BJ (cell line): ENCODE results near the gene SCART1. TPM values are rescaled to one million over a fixed set of nuclear protein-coding genes. Genes with fewer than 3 reads are reported as not detected.

Experiments used
- CTCF ChIA-PET: fragments of 350-600 bp; formaldehyde crosslinking; extraction: SDS; loops from one replicate; lab custom pipeline; 2021; ENCODE audit warnings: antibody characterized with exemption, inconsistent platforms; lab: Yijun Ruan, JAX
- POLR2A ChIA-PET: fragments of 300-600 bp; sonication (Branson Sonifier 250); formaldehyde crosslinking; extraction: SDS; loops from one replicate; lab custom pipeline; 2021; ENCODE audit warnings: antibody characterized with exemption; lab: Charles Lee
- DNase-seq: peaks from one replicate; pipeline ENCODE4 v3.0.0-alpha.2; 2011; ENCODE audit warnings: low read depth
- H3K27me3 ChIP-seq: 2 replicates; pipeline ENCODE4 v1.6.0; 2011; ENCODE audit warnings: low read length; ENCODE audit not compliant: control insufficient read depth, insufficient read depth
- H3K36me3 ChIP-seq: 2 replicates; pipeline ENCODE4 v1.5.1; 2011; ENCODE audit warnings: low read length; ENCODE audit not compliant: control insufficient read depth, insufficient read depth
- H3K4me3 ChIP-seq: 2 replicates; pipeline ENCODE4 v1.5.1; 2011; ENCODE audit warnings: low read depth, mild to moderate bottlenecking, control low read depth, low read length
- CTCF ChIP-seq: IDR thresholded peaks from 2 replicates; pipeline ENCODE4 v1.5.1; 2011; ENCODE audit warnings: low read depth, mild to moderate bottlenecking, control low read depth, inconsistent platforms, low read length, moderate library complexity; ENCODE audit not compliant: insufficient read depth
- polyA plus RNA-seq: library from polyadenylated mRNA; depleted of rRNA; stranded (reverse); fragments of >200 nt; gene quantifications from 2 replicates; pipeline ENCODE4 v1.2.3, GENCODE V29; 2011

The SCART1 gene
- polyA plus RNA-seq, 1 experiment: 1.3 TPM

GRCh38 chr10:133461027-133461426 lies 7.3 kb downstream of the SCART1 start:
- no peaks in the 10 kb centered on the region for H3K36me3 ChIP-seq
- CTCF ChIA-PET: interaction anchor here (1.4 kb wide), 1 partner anchor 22 kb away, joined by 4 read pairs; no protein-coding TSS in a partner anchor
- no peak overlapping the region for H3K4me3 ChIP-seq
- DNase-seq: no peak
- TF ChIP-seq CTCF: no peak
- H3K27me3 ChIP-seq: no peaks in the 10 kb centered on the region
- POLR2A ChIA-PET: interaction anchor here (0.7 kb wide), 1 partner anchor 65 kb away, joined by 6 read pairs; no protein-coding TSS in a partner anchor

GRCh38 chr10:133461841-133462240 lies 8.1 kb downstream of the SCART1 start:
- CTCF ChIA-PET: interaction anchor here (0.7 to 1.4 kb wide), 2 partner anchors 23 kb away, joined by 4 read pairs; no protein-coding TSS in a partner anchor
- POLR2A ChIA-PET: no interaction called here
- no peak for TF ChIP-seq CTCF
- no peaks in the 10 kb centered on the region for H3K36me3 ChIP-seq
- no peak overlapping the region for H3K4me3 ChIP-seq
- H3K27me3 ChIP-seq: no peaks in the 10 kb centered on the region
- DNase-seq: no peak

GRCh38 chr10:133462512-133463305 lies 9.0 kb downstream of the SCART1 start:
- DNase-seq: no peak

GRCh38 chr10:133464582-133465031 lies 10.9 kb downstream of the SCART1 start:
- TF ChIP-seq CTCF: no peak
- POLR2A ChIA-PET: no interaction called here

More at GRCh38 chr10:133462512-133463305, 9.0 kb downstream of the SCART1 start:
- POLR2A ChIA-PET: no interaction called here
- CTCF ChIA-PET: interaction anchor here (1.3 to 1.5 kb wide), 2 partner anchors 24 to 26 kb away, joined by 3 to 4 read pairs; no protein-coding TSS in a partner anchor
- H3K36me3 ChIP-seq: no peaks in the 10 kb centered on the region
- H3K4me3 ChIP-seq: no peak overlapping the region
- no peak for TF ChIP-seq CTCF
- no peaks in the 10 kb centered on the region for H3K27me3 ChIP-seq

More at GRCh38 chr10:133464582-133465031, 10.9 kb downstream of the SCART1 start:
- no peak for DNase-seq
- no peak overlapping the region for H3K4me3 ChIP-seq
- no peaks in the 10 kb centered on the region for H3K27me3 ChIP-seq
- CTCF ChIA-PET: interaction anchor here (2.3 kb wide), 1 partner anchor 26 kb away, joined by 7 read pairs; no protein-coding TSS in a partner anchor
- H3K36me3 ChIP-seq: no peaks in the 10 kb centered on the region
